ENCODE measurements around the gene EPHA6.

EPHA6 gene

GRCh38 chr3:96813820-96814650, at the start of gene EPHA6:
Gene EPHA6, plus strand, starts transcription at chr3:96814594.
- peak; percentile 64 for DNase-seq

- no peak for DNase-seq
Observed at GRCh38 chr3:96776818-96777217, 37.6 kb upstream of the EPHA6 start.

GRCh38 chr3:96779810-96780209, 34.6 kb upstream of the EPHA6 start:
- no peak for DNase-seq

- no peak for DNase-seq
Observed at GRCh38 chr3:96796101-96796500, 18.3 kb upstream of the EPHA6 start.

- no peak for DNase-seq
Observed at GRCh38 chr3:96803870-96804269, 10.5 kb upstream of the EPHA6 start.

GRCh38 chr3:96806341-96806740, 8.1 kb upstream of the EPHA6 start:
- no peak for DNase-seq

- peak; percentile 76 for DNase-seq
Observed at GRCh38 chr3:96813134-96813819, 1.1 kb upstream of the EPHA6 start.

GRCh38 chr3:96814651-96815567, 515 bp downstream of the EPHA6 start:
- peak; percentile 20 for DNase-seq

- no peak for DNase-seq
Observed at GRCh38 chr3:96831175-96831574, 16.8 kb downstream of the EPHA6 start.

GRCh38 chr3:96833301-96833700, 18.9 kb downstream of the EPHA6 start:
- no peak for DNase-seq

GRCh38 chr3:96836153-96836915, 21.9 kb downstream of the EPHA6 start:
- no peak for DNase-seq

GRCh38 chr3:96843505-96844203, 29.3 kb downstream of the EPHA6 start:
- DNase-seq = no peak

- no peak for DNase-seq
Observed at GRCh38 chr3:96844204-96844514, 29.8 kb downstream of the EPHA6 start.

- no peak for DNase-seq
Observed at GRCh38 chr3:96852849-96853248, 38.5 kb downstream of the EPHA6 start.

GRCh38 chr3:96860882-96861281, 46.5 kb downstream of the EPHA6 start:
- DNase-seq = no peak

- peak; percentile 55 for DNase-seq
Observed at GRCh38 chr3:96863129-96863740, 48.8 kb downstream of the EPHA6 start.

GRCh38 chr3:96865605-96866004, 51.2 kb downstream of the EPHA6 start:
- no peak for DNase-seq

GRCh38 chr3:96869316-96869715, 54.9 kb downstream of the EPHA6 start:
- no peak for DNase-seq

GRCh38 chr3:96877510-96877909, 63.1 kb downstream of the EPHA6 start:
- DNase-seq = no peak

GRCh38 chr3:96900031-96900430, 85.6 kb downstream of the EPHA6 start:
- DNase-seq = no peak

- DNase-seq = no peak
Observed at GRCh38 chr3:96900566-96900965, 86.2 kb downstream of the EPHA6 start.

GRCh38 chr3:96915445-96915844, 101.1 kb downstream of the EPHA6 start:
- DNase-seq = no peak
